Vagina (tissue), 2 donors: ENCODE data around the gene NLGN1.

ENCODE experiments used
- POLR2A ChIP-seq, 2 donors: fragments of 450-650 bp; IDR thresholded peaks; one replicate each; pipeline ENCODE4 v1.6.1; 2017; ENCODE audit warnings: antibody characterized with exemption in 2 of 2, mild to moderate bottlenecking in 2 of 2, moderate library complexity in 2 of 2
- POLR2AphosphoS5 ChIP-seq, 2 donors: sonication (generic); formaldehyde crosslinking; IDR thresholded peaks; one replicate each; pipeline ENCODE4 v1.9.0; 2017; ENCODE audit warnings: antibody characterized with exemption in 2 of 2, mild to moderate bottlenecking in 2 of 2, low read depth in 1 of 2; ENCODE audit not compliant: insufficient read depth in 1 of 2
- TF ChIP-seq, protein P1 (sequence below), 3 experiments: fragments of 450-650 bp in 2 of 3; fragments of 200-600 bp in 1 of 3; sonication (generic) in 1 of 3; IDR thresholded peaks; one replicate each; pipeline ENCODE4 v1.5.1; 2017 to 2019; ENCODE audit warnings: antibody characterized with exemption in 3 of 3, mild to moderate bottlenecking in 2 of 3, moderate library complexity in 2 of 3

DNA sequence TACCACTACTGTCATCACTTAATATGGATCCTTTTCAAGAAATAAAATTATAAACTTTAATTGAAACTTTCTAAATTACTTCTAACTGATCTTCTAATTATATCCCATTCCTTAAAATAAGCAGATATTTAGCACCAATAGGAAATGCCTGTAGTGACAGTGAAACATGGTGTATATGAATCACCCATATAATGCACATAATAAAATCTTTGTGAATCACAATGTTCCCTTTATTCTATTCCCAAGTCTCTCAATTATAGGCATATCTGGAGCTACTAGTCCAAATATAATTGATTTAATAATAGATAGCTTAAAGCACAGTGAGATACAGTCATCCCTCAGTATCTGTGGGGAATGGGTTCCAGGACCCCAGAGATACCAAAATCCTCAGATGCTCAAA is 490.3 kb downstream of the NLGN1 start:
- TF ChIP-seq, protein P1, sequence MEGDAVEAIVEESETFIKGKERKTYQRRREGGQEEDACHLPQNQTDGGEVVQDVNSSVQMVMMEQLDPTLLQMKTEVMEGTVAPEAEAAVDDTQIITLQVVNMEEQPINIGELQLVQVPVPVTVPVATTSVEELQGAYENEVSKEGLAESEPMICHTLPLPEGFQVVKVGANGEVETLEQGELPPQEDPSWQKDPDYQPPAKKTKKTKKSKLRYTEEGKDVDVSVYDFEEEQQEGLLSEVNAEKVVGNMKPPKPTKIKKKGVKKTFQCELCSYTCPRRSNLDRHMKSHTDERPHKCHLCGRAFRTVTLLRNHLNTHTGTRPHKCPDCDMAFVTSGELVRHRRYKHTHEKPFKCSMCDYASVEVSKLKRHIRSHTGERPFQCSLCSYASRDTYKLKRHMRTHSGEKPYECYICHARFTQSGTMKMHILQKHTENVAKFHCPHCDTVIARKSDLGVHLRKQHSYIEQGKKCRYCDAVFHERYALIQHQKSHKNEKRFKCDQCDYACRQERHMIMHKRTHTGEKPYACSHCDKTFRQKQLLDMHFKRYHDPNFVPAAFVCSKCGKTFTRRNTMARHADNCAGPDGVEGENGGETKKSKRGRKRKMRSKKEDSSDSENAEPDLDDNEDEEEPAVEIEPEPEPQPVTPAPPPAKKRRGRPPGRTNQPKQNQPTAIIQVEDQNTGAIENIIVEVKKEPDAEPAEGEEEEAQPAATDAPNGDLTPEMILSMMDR (IDR thresholded peaks at IDR 0.05), result no peak
- TF ChIP-seq POLR2AphosphoS5 (IDR thresholded peaks at IDR 0.05; ENCODE audit: insufficient read depth in 1 of 2, low read depth in 1 of 2), result no peak
- no peak for TF ChIP-seq POLR2A (IDR thresholded peaks at IDR 0.05)
